ENCODE measurements around the gene TRPM2. TPM values are rescaled to one million over a fixed set of nuclear protein-coding genes. Genes with fewer than 3 reads are reported as not detected.

Gene TRPM2
- total RNA-seq, 4 donors from 2014 or later: 3.9 to 9.3 (median 6.6) TPM

DNA sequence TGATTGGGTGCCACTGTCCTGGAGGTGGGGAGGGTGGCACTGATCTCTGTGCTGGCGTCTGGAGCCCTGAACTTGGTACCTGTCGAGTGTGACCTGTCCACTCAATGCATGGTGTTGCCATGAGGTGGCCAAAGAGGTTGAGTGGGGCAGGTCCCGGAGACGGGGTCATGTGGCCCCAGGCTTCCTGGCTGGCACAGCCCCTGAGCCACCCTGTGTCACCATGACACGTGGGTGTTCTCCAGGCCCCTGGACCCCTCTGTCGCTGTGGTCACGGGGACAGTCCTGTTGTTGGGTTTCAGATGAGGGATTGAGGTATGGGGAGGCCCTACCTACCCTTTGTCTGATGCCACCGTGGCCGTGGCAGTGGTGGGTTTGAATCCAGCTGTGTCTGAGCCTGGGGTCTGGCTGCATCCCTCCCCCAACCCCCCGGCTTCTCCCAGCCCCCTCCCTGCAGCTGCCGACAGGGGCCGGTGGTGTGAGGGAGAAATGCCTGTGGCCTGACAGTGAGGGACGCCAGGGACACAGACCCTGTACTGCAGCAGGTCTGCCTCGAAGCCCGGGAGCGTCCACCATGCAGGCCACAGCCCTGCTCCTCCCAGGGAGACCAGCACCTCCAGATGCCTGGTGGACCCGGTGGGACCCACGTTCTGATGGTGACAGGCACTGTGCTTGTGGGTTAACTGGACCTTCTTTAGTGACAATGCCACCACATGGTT lies 12.0 kb downstream of the TRPM2 start:
- DNase-seq (ENCODE audit: low spot score) (no peak), ATAC-seq (ENCODE audit: low FRiP score) (no peak)
- TF ChIP-seq, protein P1, sequence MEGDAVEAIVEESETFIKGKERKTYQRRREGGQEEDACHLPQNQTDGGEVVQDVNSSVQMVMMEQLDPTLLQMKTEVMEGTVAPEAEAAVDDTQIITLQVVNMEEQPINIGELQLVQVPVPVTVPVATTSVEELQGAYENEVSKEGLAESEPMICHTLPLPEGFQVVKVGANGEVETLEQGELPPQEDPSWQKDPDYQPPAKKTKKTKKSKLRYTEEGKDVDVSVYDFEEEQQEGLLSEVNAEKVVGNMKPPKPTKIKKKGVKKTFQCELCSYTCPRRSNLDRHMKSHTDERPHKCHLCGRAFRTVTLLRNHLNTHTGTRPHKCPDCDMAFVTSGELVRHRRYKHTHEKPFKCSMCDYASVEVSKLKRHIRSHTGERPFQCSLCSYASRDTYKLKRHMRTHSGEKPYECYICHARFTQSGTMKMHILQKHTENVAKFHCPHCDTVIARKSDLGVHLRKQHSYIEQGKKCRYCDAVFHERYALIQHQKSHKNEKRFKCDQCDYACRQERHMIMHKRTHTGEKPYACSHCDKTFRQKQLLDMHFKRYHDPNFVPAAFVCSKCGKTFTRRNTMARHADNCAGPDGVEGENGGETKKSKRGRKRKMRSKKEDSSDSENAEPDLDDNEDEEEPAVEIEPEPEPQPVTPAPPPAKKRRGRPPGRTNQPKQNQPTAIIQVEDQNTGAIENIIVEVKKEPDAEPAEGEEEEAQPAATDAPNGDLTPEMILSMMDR (IDR thresholded peaks at IDR 0.05): no peak

DNA sequence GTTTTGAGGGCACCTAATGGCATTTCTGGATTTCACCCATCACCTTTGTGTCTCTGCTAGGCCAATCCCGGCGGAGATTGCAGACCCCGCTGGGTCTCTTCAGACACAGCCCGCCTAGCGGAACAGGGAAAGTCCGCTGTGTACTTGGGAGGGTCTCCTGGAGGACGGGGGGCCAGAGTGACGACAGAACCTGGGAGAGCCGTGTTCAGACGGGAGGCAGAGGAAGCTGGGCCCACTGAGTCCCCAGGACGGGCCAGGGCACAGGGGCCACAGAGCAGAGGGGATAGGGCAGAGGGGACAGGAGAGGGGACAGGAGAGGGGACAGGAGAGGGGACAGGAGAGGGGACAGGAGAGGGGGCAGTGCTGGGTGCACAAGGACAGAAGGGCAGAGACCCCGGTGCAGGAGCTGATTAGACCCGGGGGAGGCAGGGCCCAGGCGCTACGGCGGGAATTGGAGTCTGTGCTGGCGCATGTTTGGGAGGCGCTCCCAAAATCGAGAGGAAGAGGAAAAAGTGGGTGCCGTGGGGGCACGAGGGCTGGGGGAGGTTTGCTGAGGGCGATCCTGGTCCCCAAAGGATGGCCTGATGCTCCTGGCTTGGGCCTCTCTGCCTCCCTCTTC lies 12.7 kb downstream of the TRPM2 start:
- no peak for ATAC-seq (ENCODE audit: low FRiP score)
- TF ChIP-seq, protein P1 (IDR thresholded peaks at IDR 0.05): no peak
- no peak for DNase-seq (ENCODE audit: low spot score)

DNA sequence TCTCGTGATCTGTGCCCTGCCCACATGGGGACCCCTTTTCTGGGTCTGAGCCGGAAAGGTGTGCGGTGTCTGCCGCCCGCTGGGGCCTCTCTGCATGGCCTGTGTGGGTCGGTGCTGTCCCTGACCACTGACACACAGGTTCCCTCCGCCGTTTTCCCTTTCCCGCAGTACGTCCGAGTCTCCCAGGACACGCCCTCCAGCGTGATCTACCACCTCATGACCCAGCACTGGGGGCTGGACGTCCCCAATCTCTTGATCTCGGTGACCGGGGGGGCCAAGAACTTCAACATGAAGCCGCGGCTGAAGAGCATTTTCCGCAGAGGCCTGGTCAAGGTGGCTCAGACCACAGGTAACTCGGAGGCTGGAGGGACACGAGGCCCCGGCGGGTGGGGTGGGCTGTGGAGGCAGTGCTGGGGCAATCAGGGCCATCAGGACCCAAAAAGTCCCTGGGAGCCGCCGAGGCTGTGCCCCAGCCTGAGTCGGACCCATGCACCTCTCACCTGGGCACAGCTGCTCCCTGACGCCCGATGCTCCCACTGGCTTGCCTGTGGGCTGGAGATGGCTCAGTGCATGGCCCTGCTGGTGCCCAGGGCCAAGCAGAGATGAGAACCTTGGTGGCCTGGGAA lies 13.3 kb downstream of the TRPM2 start:
- TF ChIP-seq, protein P1 (IDR thresholded peaks at IDR 0.05): no peak

DNA sequence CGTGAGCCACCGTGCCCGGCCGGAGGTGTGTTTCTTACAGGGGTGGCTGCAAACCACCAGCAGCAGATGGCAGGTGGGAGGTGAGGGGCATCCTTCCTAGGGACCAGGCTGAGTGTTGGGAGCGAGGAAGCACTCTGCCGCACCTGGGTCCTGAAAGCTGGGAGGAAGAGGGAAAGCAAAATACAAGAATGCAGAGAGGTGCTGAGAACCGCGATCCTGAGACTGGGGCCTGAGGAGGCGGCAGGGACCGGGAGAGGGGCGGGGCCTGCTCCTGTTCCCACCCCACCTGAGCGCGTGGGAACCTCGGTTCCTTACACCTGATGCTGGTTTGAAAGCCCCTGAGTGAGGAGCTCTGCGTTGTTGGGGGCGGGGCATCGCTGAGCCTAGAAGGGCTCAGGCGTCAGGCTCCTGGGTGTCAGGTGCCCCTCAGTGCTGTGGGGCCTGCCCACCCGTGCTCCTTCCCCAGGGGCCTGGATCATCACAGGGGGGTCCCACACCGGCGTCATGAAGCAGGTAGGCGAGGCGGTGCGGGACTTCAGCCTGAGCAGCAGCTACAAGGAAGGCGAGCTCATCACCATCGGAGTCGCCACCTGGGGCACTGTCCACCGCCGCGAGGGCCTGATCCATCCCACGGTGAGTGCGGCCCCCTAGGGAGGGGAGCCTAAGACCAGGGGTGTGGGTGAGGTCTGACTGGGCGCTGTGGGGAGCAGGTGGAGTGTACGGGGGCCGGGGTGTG lies 15.5 kb downstream of the TRPM2 start:
- DNase-seq (ENCODE audit: low spot score) (no peak), ATAC-seq (ENCODE audit: low FRiP score) (no peak)
- TF ChIP-seq, protein P1 (IDR thresholded peaks at IDR 0.05): no peak

More for the DNA sequence above, 13.3 kb downstream of the TRPM2 start:
- DNase-seq (ENCODE audit: low spot score) (no peak), ATAC-seq (ENCODE audit: low FRiP score) (no peak)

DNA sequence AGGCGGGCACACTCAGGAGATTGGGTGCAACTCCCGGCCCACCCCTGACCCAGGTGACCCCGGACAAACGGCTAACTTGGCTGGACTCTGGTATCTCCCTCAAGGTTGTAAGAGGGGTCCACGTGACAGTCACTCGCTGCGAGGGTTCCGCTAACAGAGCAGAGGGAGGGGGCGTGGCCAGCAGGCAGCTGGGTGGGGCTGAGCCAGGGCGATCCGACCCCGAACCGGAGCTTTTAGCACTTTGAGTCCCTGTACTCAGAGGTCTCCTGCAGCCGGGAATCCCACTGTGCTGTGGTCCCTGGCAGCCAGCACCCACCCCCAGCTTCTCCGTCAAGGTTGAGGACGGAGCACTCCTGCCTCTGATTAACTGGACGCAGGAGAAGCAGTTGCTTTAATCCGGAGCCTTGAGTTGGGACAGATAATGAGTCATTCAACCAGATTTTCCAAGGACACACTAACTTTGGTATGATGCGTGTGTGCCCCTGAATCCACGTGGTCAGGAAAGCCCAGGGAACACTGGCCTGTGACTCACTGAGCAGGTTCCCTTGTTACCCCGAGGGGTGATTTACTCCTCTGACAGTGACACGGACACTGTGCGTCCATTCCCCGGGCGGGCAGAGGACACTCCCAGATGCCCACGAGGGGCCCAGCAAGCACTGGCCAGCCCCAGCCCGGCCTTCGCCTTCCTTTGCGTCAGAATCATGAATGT lies 16.8 kb downstream of the TRPM2 start:
- peak; percentile 51 for ATAC-seq (ENCODE audit: low FRiP score)
- TF ChIP-seq, protein P1 (IDR thresholded peaks at IDR 0.05): no peak
- DNase-seq (ENCODE audit: low spot score): no peak

DNA sequence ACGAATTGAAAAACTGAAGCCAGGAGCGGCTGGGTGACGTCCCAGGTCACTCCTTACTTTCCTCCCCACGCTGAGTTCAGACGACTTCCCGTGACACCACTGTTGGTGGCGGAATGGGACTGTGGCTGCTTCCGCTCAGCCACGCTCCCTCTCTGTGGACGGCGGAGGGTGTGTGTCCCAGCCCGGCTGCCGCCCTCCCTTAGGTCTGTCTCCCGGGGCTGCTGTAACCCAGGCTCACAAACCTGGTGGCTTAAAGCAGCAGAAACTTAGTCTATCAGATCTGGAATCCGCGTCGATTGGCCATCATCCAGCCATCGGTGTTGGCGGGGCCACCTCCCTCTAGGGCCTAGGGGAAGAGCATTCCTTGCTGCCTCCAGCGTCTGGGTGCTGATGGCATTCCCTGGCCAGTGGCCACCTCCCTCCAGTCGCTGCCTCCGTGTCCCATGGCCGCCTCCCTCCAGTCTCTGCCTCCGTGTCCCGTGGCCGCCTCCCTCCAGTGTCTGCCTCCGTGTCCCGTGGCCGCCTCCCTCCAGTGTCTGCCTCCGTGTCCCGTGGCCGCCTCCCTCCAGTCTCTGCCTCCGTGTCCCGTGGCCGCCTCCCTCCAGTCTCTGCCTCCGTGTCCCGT lies 17.5 kb downstream of the TRPM2 start:
- TF ChIP-seq, protein P1 (IDR thresholded peaks at IDR 0.05): no peak
- ATAC-seq (ENCODE audit: low FRiP score): no peak
- no peak for DNase-seq (ENCODE audit: low spot score)
